Measurements from ENCODE around the gene NRXN3.

The NRXN3 gene

GRCh38 chr14:78581229-78581628 is 411.1 kb downstream of the NRXN3 start:
- DNase-seq (ENCODE audit: low read depth) = no peak
- TF ChIP-seq CTCF (conservative IDR thresholded peaks at IDR 0.05; ENCODE audit: low read length) = no peak

DNA sequence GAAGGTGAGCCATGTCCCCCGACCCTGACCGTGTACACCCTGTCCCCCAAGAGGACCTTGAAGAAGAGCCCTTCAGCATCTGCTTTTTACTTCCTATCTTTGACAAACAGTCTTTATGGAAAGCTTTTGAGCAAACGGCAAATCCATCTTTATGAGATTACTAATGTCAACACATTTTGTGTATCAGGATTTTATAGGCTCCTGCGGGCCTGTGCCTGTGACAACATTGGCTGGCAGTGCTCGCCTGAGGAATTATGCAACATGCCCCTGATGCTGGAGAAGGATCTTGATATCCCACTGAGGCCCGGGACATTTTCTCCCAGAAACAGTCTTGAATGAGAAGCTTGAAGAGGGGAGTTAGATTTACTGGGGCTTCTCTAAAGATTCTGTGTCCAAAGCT is 416.5 kb downstream of the NRXN3 start:
- H3K4me3 ChIP-seq (ENCODE audit: low read length) = no peak overlapping the region
- no peak for TF ChIP-seq CTCF (conservative IDR thresholded peaks at IDR 0.05; ENCODE audit: low read length)
- DNase-seq (ENCODE audit: low read depth) = no peak

More at GRCh38 chr14:78581229-78581628, 411.1 kb downstream of the NRXN3 start:
- H3K4me3 ChIP-seq (ENCODE audit: low read length) = no peak overlapping the region

GRCh38 chr14:78588906-78589305 is 418.7 kb downstream of the NRXN3 start:
- no peak for TF ChIP-seq CTCF (conservative IDR thresholded peaks at IDR 0.05; ENCODE audit: low read length)
- DNase-seq (ENCODE audit: low read depth) = no peak
- no peak overlapping the region for H3K4me3 ChIP-seq (ENCODE audit: low read length)

DNA sequence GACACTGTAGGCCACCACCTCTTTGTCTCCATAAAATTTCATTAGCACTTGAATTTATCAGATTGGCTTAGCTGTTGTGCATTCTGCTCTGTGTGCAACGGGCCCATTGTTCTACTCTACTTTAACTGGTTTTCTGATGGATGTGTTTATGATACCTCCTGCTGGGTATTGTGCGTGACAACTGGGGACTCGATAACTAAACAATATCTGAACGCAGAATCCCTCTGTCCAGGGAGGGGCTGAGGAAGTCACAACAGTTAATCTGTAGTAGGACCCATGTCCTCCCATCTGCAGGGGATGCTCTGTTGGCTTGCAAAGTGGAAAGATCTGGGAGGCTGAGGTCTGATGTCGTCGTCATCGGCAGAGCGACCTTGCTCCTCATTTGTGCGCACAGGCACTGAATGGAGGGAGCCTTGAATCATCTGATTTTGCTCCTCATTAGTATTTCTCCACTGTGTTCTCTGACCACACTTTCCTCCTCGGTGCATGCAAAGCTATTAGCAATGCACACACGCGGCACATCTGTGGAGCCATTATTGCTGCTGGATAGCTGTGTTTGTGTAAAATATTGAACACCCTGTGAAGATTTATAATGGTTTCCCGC is 422.5 kb downstream of the NRXN3 start:
- no peak for DNase-seq (ENCODE audit: low read depth)
- no peak for TF ChIP-seq CTCF (conservative IDR thresholded peaks at IDR 0.05; ENCODE audit: low read length)
- no peak overlapping the region for H3K4me3 ChIP-seq (ENCODE audit: low read length)

- TF ChIP-seq CTCF (conservative IDR thresholded peaks at IDR 0.05; ENCODE audit: low read length) = no peak
- peak; percentile 63 for DNase-seq (ENCODE audit: low read depth)
- no peak overlapping the region for H3K4me3 ChIP-seq (ENCODE audit: low read length)
These were observed 423.8 kb downstream of the NRXN3 start for GRCh38 chr14:78593949-78594348.

GRCh38 chr14:78595797-78596196 is 425.6 kb downstream of the NRXN3 start:
- peak; percentile 31 for TF ChIP-seq CTCF (conservative IDR thresholded peaks at IDR 0.05; ENCODE audit: low read length)
- no peak overlapping the region for H3K4me3 ChIP-seq (ENCODE audit: low read length)
- DNase-seq (ENCODE audit: low read depth) = no peak

- DNase-seq (ENCODE audit: low read depth) = peak; percentile 49
- TF ChIP-seq CTCF (conservative IDR thresholded peaks at IDR 0.05; ENCODE audit: low read length) = peak; percentile 95
- no peak overlapping the region for H3K4me3 ChIP-seq (ENCODE audit: low read length)
These were observed 428.1 kb downstream of the NRXN3 start for GRCh38 chr14:78598046-78598920.
